ENCODE data around the gene GKN1.

DNA sequence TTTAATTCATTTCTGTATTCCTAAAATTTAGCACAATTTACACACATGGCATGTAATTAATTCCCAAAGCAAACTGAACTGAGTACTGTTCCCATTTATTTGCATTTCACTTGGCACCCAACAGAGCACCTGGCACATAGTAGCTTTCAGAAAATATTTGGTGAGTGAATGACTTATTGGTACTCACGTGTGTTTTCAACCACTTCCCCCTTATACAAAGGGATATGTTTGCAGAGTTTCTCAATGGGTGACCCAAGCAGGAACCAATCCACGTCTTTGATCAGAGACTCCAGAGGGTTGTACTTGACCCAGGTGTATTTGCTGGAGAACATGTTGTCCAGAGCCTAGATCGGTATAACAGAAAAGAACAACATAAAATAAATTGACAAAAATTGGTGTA is 28.3 kb upstream of the GKN1 start:
- TF ChIP-seq, protein P1, sequence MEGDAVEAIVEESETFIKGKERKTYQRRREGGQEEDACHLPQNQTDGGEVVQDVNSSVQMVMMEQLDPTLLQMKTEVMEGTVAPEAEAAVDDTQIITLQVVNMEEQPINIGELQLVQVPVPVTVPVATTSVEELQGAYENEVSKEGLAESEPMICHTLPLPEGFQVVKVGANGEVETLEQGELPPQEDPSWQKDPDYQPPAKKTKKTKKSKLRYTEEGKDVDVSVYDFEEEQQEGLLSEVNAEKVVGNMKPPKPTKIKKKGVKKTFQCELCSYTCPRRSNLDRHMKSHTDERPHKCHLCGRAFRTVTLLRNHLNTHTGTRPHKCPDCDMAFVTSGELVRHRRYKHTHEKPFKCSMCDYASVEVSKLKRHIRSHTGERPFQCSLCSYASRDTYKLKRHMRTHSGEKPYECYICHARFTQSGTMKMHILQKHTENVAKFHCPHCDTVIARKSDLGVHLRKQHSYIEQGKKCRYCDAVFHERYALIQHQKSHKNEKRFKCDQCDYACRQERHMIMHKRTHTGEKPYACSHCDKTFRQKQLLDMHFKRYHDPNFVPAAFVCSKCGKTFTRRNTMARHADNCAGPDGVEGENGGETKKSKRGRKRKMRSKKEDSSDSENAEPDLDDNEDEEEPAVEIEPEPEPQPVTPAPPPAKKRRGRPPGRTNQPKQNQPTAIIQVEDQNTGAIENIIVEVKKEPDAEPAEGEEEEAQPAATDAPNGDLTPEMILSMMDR (IDR thresholded peaks at IDR 0.05; ENCODE audit: poor library complexity, severe bottlenecking): no peak
- no peak for TF ChIP-seq TAF1 (IDR thresholded peaks at IDR 0.05; ENCODE audit: low read depth)
- TF ChIP-seq EZH2 (IDR thresholded peaks at IDR 0.05; ENCODE audit: borderline replicate concordance, insufficient read depth, low read length, poor library complexity, severe bottlenecking): no peak
- TF ChIP-seq, protein P2, sequence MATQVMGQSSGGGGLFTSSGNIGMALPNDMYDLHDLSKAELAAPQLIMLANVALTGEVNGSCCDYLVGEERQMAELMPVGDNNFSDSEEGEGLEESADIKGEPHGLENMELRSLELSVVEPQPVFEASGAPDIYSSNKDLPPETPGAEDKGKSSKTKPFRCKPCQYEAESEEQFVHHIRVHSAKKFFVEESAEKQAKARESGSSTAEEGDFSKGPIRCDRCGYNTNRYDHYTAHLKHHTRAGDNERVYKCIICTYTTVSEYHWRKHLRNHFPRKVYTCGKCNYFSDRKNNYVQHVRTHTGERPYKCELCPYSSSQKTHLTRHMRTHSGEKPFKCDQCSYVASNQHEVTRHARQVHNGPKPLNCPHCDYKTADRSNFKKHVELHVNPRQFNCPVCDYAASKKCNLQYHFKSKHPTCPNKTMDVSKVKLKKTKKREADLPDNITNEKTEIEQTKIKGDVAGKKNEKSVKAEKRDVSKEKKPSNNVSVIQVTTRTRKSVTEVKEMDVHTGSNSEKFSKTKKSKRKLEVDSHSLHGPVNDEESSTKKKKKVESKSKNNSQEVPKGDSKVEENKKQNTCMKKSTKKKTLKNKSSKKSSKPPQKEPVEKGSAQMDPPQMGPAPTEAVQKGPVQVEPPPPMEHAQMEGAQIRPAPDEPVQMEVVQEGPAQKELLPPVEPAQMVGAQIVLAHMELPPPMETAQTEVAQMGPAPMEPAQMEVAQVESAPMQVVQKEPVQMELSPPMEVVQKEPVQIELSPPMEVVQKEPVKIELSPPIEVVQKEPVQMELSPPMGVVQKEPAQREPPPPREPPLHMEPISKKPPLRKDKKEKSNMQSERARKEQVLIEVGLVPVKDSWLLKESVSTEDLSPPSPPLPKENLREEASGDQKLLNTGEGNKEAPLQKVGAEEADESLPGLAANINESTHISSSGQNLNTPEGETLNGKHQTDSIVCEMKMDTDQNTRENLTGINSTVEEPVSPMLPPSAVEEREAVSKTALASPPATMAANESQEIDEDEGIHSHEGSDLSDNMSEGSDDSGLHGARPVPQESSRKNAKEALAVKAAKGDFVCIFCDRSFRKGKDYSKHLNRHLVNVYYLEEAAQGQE (IDR thresholded peaks at IDR 0.05; ENCODE audit: borderline replicate concordance): no peak
- TF ChIP-seq POLR2AphosphoS5 (IDR thresholded peaks at IDR 0.05): no peak
